PC-3 (cell line): ENCODE results near the gene PIEZO2. TPM values are rescaled to one million over a fixed set of nuclear protein-coding genes. Genes with fewer than 3 reads are reported as not detected.

Source experiments
- ATAC-seq: fragments of 200-7000 bp; cut with Tn5 transposase; 2 replicates; pipeline ENCODE4 v1.9.1; 2020; ENCODE audit warnings: mild to moderate bottlenecking, moderate library complexity
- BruUV-seq: library from RNA; stranded (reverse); fragments of 400-500 nt; replicated peaks from 2 replicates; lab custom pipeline; 2021; lab: Mats Ljungman, UMichigan
- CTCF ChIA-PET: fragments of 300-600 bp; sonication (Branson Sonifier 250); formaldehyde crosslinking; loops from one replicate; lab custom pipeline; 2022; ENCODE audit warnings: antibody characterized with exemption; lab: Charles Lee
- POLR2A ChIA-PET: fragments of 300-600 bp; sonication (Branson Sonifier 250); formaldehyde crosslinking; loops from one replicate; lab custom pipeline; 2022; ENCODE audit warnings: antibody characterized with exemption; ENCODE audit not compliant: unreplicated experiment; lab: Charles Lee
- DNase-seq: peaks from one replicate; pipeline ENCODE4 v3.0.0-alpha.2; 2015
- H2AFZ ChIP-seq: fragments of 300-600 bp; sonication (generic); 2 replicates; pipeline ENCODE4 v1.6.0; 2016; ENCODE audit warnings: antibody characterized with exemption, low read length
- H3F3A ChIP-seq: fragments of 300-600 bp; sonication (generic); one replicate; pipeline ENCODE4 v1.6.0; 2017; ENCODE audit warnings: antibody characterized with exemption, low read length, control low read depth, mild to moderate bottlenecking; ENCODE audit not compliant: unreplicated experiment
- H3K27ac ChIP-seq: fragments of 300-600 bp; sonication (generic); 2 replicates; pipeline ENCODE4 v1.5.1; 2016; ENCODE audit warnings: mild to moderate bottlenecking, low read length
- H3K27me3 ChIP-seq: fragments of 300-600 bp; sonication (generic); 2 replicates; pipeline ENCODE4 v1.6.1; 2016; ENCODE audit warnings: low read length, mixed read lengths
- H3K36me3 ChIP-seq: fragments of 300-600 bp; sonication (generic); 2 replicates; pipeline ENCODE4 v1.6.1; 2016; ENCODE audit warnings: low read depth, mixed run types, low read length, mixed read lengths
- H3K4me1 ChIP-seq: fragments of 300-600 bp; sonication (generic); 2 replicates; pipeline ENCODE4 v1.5.1; 2016; ENCODE audit warnings: low read length; ENCODE audit not compliant: insufficient read depth
- H3K4me2 ChIP-seq: fragments of 300-600 bp; sonication (generic); 2 replicates; pipeline ENCODE4 v1.6.0; 2016; ENCODE audit warnings: low read length
- H3K4me3 ChIP-seq: fragments of 300-600 bp; sonication (generic); 2 replicates; pipeline ENCODE4 v1.5.1; 2016; ENCODE audit warnings: mild to moderate bottlenecking, low read length, mixed read lengths
- H3K79me2 ChIP-seq: fragments of 300-600 bp; sonication (generic); 2 replicates; pipeline ENCODE4 v1.6.1; 2017; ENCODE audit warnings: low read length, mixed read lengths
- H3K9ac ChIP-seq: fragments of 300-600 bp; sonication (generic); 2 replicates; pipeline ENCODE4 v1.6.0; 2016; ENCODE audit warnings: mild to moderate bottlenecking, low read length
- H3K9me2 ChIP-seq: fragments of 300-600 bp; sonication (generic); replicated peaks from 2 replicates; pipeline ENCODE4 v1.6.1; 2016; ENCODE audit warnings: mixed run types, low read length, mixed read lengths
- H3K9me3 ChIP-seq: fragments of 300-600 bp; sonication (generic); 2 replicates; pipeline ENCODE4 v1.6.1; 2016; ENCODE audit warnings: low read length, mixed read lengths
- H4K20me1 ChIP-seq: fragments of 300-600 bp; sonication (generic); 2 replicates; pipeline ENCODE4 v1.6.1; 2016; ENCODE audit warnings: low read length, mixed read lengths
- CTCF ChIP-seq: fragments of 300-600 bp; sonication (generic); conservative IDR thresholded peaks from 2 replicates; pipeline ENCODE4 v1.5.1; 2017; ENCODE audit warnings: antibody characterized with exemption, low read depth, mild to moderate bottlenecking, low read length
- EZH2 ChIP-seq: fragments of 300-600 bp; sonication (generic); IDR thresholded peaks from one replicate; pipeline ENCODE4 v1.6.1; 2017; ENCODE audit warnings: antibody characterized with exemption, mild to moderate bottlenecking, low read length; ENCODE audit not compliant: unreplicated experiment
- EZH2phosphoT487 ChIP-seq: fragments of 300-600 bp; sonication (generic); IDR thresholded peaks from 2 replicates; pipeline ENCODE4 v1.6.1; 2018; ENCODE audit warnings: mild to moderate bottlenecking, antibody characterized with exemption, low read length, borderline replicate concordance
- intact Hi-C: fragments of 100-400 bp; cut with micrococcal nuclease; formaldehyde crosslinking; loops from 2 replicates; pipeline ENCODE4 v1.9.0; 2023
- total RNA-seq: library from RNA; depleted of rRNA; stranded (reverse); fragments of >200 nt; gene quantifications from 2 replicates; pipeline ENCODE4 v1.2.3, GENCODE V29; 2014

The PIEZO2 gene
- total RNA-seq, 1 experiment from 2014 or later: not detected

- H3K79me2 ChIP-seq: no peaks in the 10 kb centered on the region
- no peaks in the 10 kb centered on the region for H3K9me2 ChIP-seq
- no peak overlapping the region for H3K9ac ChIP-seq
- H3K4me1 ChIP-seq: no peaks in the 10 kb centered on the region
- H3K36me3 ChIP-seq: no peaks in the 10 kb centered on the region
- POLR2A ChIA-PET: no interaction called here
- no peaks in the 10 kb centered on the region for H3F3A ChIP-seq
- TF ChIP-seq EZH2 (no peak), EZH2phosphoT487 (no peak), CTCF (no peak)
- no peaks in the 10 kb centered on the region for H4K20me1 ChIP-seq
- DNase-seq: no peak
- H3K9me3 ChIP-seq: no peaks in the 10 kb centered on the region
- H3K27ac ChIP-seq: no peak overlapping the region
- H3K4me2 ChIP-seq: no peak overlapping the region
- ATAC-seq: no peak
- no TSS peak for BruUV-seq
- intact Hi-C loops: no loop called here
- H3K4me3 ChIP-seq: no peak overlapping the region
- H2AFZ ChIP-seq: no peak overlapping the region
- H3K27me3 ChIP-seq: peaks cover 84% of the 10 kb centered on the region
- CTCF ChIA-PET: no interaction called here
Observed at GRCh38 chr18:11150271-11150615, 874 bp upstream of the PIEZO2 start.

GRCh38 chr18:11148680-11149440, 509 bp downstream of the PIEZO2 start:
- Histone ChIP-seq H3K9me2 (no peaks in the 10 kb centered on the region), H3K79me2 (no peaks in the 10 kb centered on the region), H3K4me2 (no peak overlapping the region), H3K9me3 (no peaks in the 10 kb centered on the region), H3K36me3 (no peaks in the 10 kb centered on the region), H3F3A (no peaks in the 10 kb centered on the region), H3K9ac (no peak overlapping the region), H3K4me1 (no peaks in the 10 kb centered on the region), H2AFZ (no peak overlapping the region), H3K4me3 (no peak overlapping the region), H3K27ac (no peak overlapping the region), H4K20me1 (no peaks in the 10 kb centered on the region), H3K27me3 (peaks cover 89% of the 10 kb centered on the region)
- intact Hi-C loops: no loop called here
- ATAC-seq: no peak
- no peak for TF ChIP-seq EZH2phosphoT487
- TF ChIP-seq EZH2: no peak
- no peak for TF ChIP-seq CTCF
- CTCF ChIA-PET: no interaction called here
- POLR2A ChIA-PET: no interaction called here
- BruUV-seq: no TSS peak
- no peak for DNase-seq

- Histone ChIP-seq H3K4me1 (no peaks in the 10 kb centered on the region), H3K9ac (no peak overlapping the region), H3K4me2 (no peak overlapping the region), H3K79me2 (no peaks in the 10 kb centered on the region), H4K20me1 (no peaks in the 10 kb centered on the region), H3K9me3 (no peaks in the 10 kb centered on the region), H3F3A (no peaks in the 10 kb centered on the region), H3K27ac (no peak overlapping the region), H3K36me3 (no peaks in the 10 kb centered on the region), H3K27me3 (peaks cover 88% of the 10 kb centered on the region), H3K4me3 (no peak overlapping the region), H2AFZ (no peak overlapping the region), H3K9me2 (no peaks in the 10 kb centered on the region)
- ATAC-seq (no peak), DNase-seq (no peak)
- no TSS peak for BruUV-seq
- intact Hi-C loops: no loop called here
- ChIA-PET POLR2A (no interaction called here), CTCF (no interaction called here)
- TF ChIP-seq CTCF: no peak
- TF ChIP-seq EZH2: no peak
- no peak for TF ChIP-seq EZH2phosphoT487
Observed at GRCh38 chr18:11147962-11148679, 1.2 kb downstream of the PIEZO2 start.
